HL-60 (cell line): ENCODE results near the gene TOPAZ1.

Source experiments
- DNase-seq, 2 experiments: peaks; one replicate each; pipeline ENCODE4 v3.0.0-alpha.2; 2010 to 2020; ENCODE audit warnings: low read depth in 1 of 2, low spot score in 1 of 2
- H3K27ac ChIP-seq: fragments of 250-450 bp; sonication (Bioruptor Pico); replicated peaks from 2 replicates; pipeline ENCODE4 v1.5.1; 2020; ENCODE audit warnings: mild to moderate bottlenecking, moderate library complexity
- H3K27me3 ChIP-seq: fragments of 250-450 bp; sonication (Bioruptor Pico); 2 replicates; pipeline ENCODE4 v1.5.1; 2021; ENCODE audit warnings: mild to moderate bottlenecking, moderate library complexity; ENCODE audit not compliant: insufficient read depth, poor library complexity, severe bottlenecking
- H3K4me3 ChIP-seq: replicated peaks from 2 replicates; pipeline ENCODE4 v1.5.1; 2011; ENCODE audit warnings: mild to moderate bottlenecking, control low read depth, low read length; ENCODE audit not compliant: insufficient read depth
- GABPA ChIP-seq: IDR thresholded peaks from 2 replicates; pipeline ENCODE4 v1.6.1; 2012; ENCODE audit warnings: low read depth
- POLR2AphosphoS5 ChIP-seq: IDR thresholded peaks from 2 replicates; pipeline ENCODE4 v1.6.1; 2012; ENCODE audit warnings: low read depth
- SPI1 ChIP-seq: IDR thresholded peaks from 2 replicates; pipeline ENCODE4 v1.6.1; 2012; ENCODE audit warnings: low read depth, mild to moderate bottlenecking, borderline replicate concordance
- TF ChIP-seq, protein P1 (sequence below): IDR thresholded peaks from one replicate; pipeline ENCODE4 v1.5.1; 2011; ENCODE audit warnings: low read length, control low read depth, inconsistent platforms; ENCODE audit not compliant: insufficient read depth
- TF ChIP-seq, protein P2 (sequence below): IDR thresholded peaks from 2 replicates; pipeline ENCODE4 v1.6.1; 2012; ENCODE audit warnings: low read depth; ENCODE audit not compliant: insufficient replicate concordance

The TOPAZ1 gene

GRCh38 chr3:44337248-44337785 is 95.6 kb downstream of the TOPAZ1 start:
- TF ChIP-seq, protein P1, sequence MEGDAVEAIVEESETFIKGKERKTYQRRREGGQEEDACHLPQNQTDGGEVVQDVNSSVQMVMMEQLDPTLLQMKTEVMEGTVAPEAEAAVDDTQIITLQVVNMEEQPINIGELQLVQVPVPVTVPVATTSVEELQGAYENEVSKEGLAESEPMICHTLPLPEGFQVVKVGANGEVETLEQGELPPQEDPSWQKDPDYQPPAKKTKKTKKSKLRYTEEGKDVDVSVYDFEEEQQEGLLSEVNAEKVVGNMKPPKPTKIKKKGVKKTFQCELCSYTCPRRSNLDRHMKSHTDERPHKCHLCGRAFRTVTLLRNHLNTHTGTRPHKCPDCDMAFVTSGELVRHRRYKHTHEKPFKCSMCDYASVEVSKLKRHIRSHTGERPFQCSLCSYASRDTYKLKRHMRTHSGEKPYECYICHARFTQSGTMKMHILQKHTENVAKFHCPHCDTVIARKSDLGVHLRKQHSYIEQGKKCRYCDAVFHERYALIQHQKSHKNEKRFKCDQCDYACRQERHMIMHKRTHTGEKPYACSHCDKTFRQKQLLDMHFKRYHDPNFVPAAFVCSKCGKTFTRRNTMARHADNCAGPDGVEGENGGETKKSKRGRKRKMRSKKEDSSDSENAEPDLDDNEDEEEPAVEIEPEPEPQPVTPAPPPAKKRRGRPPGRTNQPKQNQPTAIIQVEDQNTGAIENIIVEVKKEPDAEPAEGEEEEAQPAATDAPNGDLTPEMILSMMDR, result no peak
- TF ChIP-seq GABPA (no peak), POLR2AphosphoS5 (no peak), SPI1 (no peak)
- TF ChIP-seq, protein P2, sequence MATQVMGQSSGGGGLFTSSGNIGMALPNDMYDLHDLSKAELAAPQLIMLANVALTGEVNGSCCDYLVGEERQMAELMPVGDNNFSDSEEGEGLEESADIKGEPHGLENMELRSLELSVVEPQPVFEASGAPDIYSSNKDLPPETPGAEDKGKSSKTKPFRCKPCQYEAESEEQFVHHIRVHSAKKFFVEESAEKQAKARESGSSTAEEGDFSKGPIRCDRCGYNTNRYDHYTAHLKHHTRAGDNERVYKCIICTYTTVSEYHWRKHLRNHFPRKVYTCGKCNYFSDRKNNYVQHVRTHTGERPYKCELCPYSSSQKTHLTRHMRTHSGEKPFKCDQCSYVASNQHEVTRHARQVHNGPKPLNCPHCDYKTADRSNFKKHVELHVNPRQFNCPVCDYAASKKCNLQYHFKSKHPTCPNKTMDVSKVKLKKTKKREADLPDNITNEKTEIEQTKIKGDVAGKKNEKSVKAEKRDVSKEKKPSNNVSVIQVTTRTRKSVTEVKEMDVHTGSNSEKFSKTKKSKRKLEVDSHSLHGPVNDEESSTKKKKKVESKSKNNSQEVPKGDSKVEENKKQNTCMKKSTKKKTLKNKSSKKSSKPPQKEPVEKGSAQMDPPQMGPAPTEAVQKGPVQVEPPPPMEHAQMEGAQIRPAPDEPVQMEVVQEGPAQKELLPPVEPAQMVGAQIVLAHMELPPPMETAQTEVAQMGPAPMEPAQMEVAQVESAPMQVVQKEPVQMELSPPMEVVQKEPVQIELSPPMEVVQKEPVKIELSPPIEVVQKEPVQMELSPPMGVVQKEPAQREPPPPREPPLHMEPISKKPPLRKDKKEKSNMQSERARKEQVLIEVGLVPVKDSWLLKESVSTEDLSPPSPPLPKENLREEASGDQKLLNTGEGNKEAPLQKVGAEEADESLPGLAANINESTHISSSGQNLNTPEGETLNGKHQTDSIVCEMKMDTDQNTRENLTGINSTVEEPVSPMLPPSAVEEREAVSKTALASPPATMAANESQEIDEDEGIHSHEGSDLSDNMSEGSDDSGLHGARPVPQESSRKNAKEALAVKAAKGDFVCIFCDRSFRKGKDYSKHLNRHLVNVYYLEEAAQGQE, result no peak
- H3K27ac ChIP-seq, result peak overlapping the region; percentile 97
- no peaks in the 10 kb centered on the region for H3K27me3 ChIP-seq
- H3K4me3 ChIP-seq, result peak overlapping the region; percentile 81; the same call in 1 of the 2 replicates
- DNase-seq, result no peak

GRCh38 chr3:44338010-44338827 is 96.5 kb downstream of the TOPAZ1 start, which contains the start of gene TCAIM:
Gene TCAIM (plus strand): TSS chr3:44338766. CDS start chr3:44354783, 16,017 bp downstream.
- TF ChIP-seq, protein P2, result peak; percentile 33
- TF ChIP-seq, protein P1, result no peak
- TF ChIP-seq POLR2AphosphoS5, result peak; percentile 90
- DNase-seq, result peak; percentile 95 to 98

DNA sequence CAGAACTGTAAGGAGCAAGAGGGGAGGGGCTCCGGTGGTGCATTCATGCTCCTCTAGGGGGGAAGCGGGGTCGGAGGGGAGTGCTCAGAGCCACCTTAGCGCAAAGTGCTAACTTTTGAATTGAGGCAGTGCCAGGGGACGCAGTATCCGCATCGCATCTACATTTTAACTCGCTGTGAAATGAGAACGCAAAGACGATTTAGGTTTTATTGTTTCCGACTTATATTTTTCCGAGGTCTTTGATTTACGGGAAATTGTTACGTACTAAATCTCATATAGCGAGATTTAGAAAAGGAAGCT is 97.1 kb downstream of the TOPAZ1 start:
- TF ChIP-seq, protein P2, result no peak
- no peak for TF ChIP-seq GABPA
- TF ChIP-seq, protein P1, result no peak
- no peak for TF ChIP-seq SPI1
- no peak for TF ChIP-seq POLR2AphosphoS5
- Histone ChIP-seq H3K4me3 (peak overlapping the region; percentile 81), H3K27ac (peak overlapping the region; percentile 97), H3K27me3 (no peaks in the 10 kb centered on the region)
- DNase-seq, result no peak

More at GRCh38 chr3:44338010-44338827, 96.5 kb downstream of the TOPAZ1 start, which contains the start of gene TCAIM:
- no peaks in the 10 kb centered on the region for H3K27me3 ChIP-seq
- H3K27ac ChIP-seq, result peak within 1 kb of the TSS; percentile 97
- H3K4me3 ChIP-seq, result peak within 1 kb of the TSS; percentile 81
